K562 (cell line): Measurements from ENCODE around the gene COPE. TPM values are rescaled to one million over a fixed set of nuclear protein-coding genes. Genes with fewer than 3 reads are reported as not detected.

Experiments
- ATAC-seq: fragments of 200-7000 bp; cut with Tn5 transposase; 3 replicates; pipeline ENCODE4 v1.9.1; 2020; ENCODE audit warnings: moderate library complexity
- BruUV-seq: library from RNA; stranded (reverse); fragments of 400-500 nt; replicated peaks from 2 replicates; lab custom pipeline; 2021; lab: Mats Ljungman, UMichigan
- CTCF ChIA-PET: fragments of 300-600 bp; formaldehyde crosslinking; extraction: SDS; loops from one replicate; lab custom pipeline; 2021; ENCODE audit warnings: low intra/inter-chr PET ratio; lab: Yijun Ruan, JAX
- POLR2A ChIA-PET: fragments of 300-600, 350-650 bp; sonication (Branson Sonifier 250); formaldehyde crosslinking; extraction: SDS; loops from one replicate; lab custom pipeline; 2021; ENCODE audit warnings: antibody characterized with exemption, inconsistent platforms; lab: Yijun Ruan, JAX
- DNase-seq, 4 experiments: peaks; one replicate each; pipeline versions ENCODE4 v3.0.0 to v3.0.0-alpha.2; 2011 to 2018; ENCODE audit warnings: low spot score in 3 of 4, mixed read lengths in 3 of 4; ENCODE audit errors: extremely low read depth in 1 of 4
- FAIRE-seq: peaks from 2 replicates; lab custom pipeline; 2011; peaks lifted over from hg19 to GRCh38; lab: Jason Lieb, UNC
- H2AFZ ChIP-seq: 2 replicates; pipeline ENCODE4 v1.6.0; 2011; ENCODE audit warnings: low read depth, low read length, control low read depth, inconsistent platforms
- H3K27ac ChIP-seq: fragments of 200-600 bp; 3 replicates; pipeline ENCODE4 v1.8.0; 2011; ENCODE audit warnings: low read depth, mild to moderate bottlenecking, control low read depth, inconsistent platforms, low read length, moderate library complexity, mixed read lengths; ENCODE audit errors: extremely low read depth
- H3K27me3 ChIP-seq, 2 experiments: fragments of 300-600 bp in 1 of 2; 2 replicates in 1 of 2; 3 replicates in 1 of 2; pipeline versions ENCODE4 v1.6.0 to v1.8.0; 2011; ENCODE audit warnings: inconsistent platforms in 2 of 2, low read length in 2 of 2, mild to moderate bottlenecking in 1 of 2, mixed read lengths in 1 of 2, moderate library complexity in 1 of 2; ENCODE audit not compliant: control insufficient read depth in 2 of 2, insufficient read depth in 2 of 2
- H3K36me3 ChIP-seq: fragments of 300-600 bp; 3 replicates; pipeline ENCODE4 v1.8.0; 2011; ENCODE audit warnings: mild to moderate bottlenecking, low read length, inconsistent platforms; ENCODE audit not compliant: control insufficient read depth, insufficient read depth
- H3K4me1 ChIP-seq, 2 experiments: fragments of 200-600 bp in 1 of 2; replicated peaks in 1 of 2; 2 replicates in 1 of 2; 3 replicates in 1 of 2; pipeline versions ENCODE4 v1.5.1 to v1.8.0; 2011; ENCODE audit warnings: inconsistent platforms in 2 of 2, low read length in 2 of 2, mild to moderate bottlenecking in 1 of 2, mixed read lengths in 1 of 2, moderate library complexity in 1 of 2; ENCODE audit not compliant: control insufficient read depth in 2 of 2, insufficient read depth in 2 of 2
- H3K4me2 ChIP-seq: 2 replicates; pipeline ENCODE4 v1.6.1; 2011; ENCODE audit warnings: low read length, control low read depth, inconsistent platforms, mixed read lengths; ENCODE audit not compliant: insufficient read depth
- H3K4me3 ChIP-seq: fragments of 200-600 bp; sonication (generic), shearing (Covaris generic); 2 replicates; pipeline ENCODE4 v1.5.1; 2016; ENCODE audit warnings: control low read depth, inconsistent platforms
- H3K79me2 ChIP-seq: fragments of 200-600 bp; 3 replicates; pipeline ENCODE4 v1.8.0; 2011; ENCODE audit warnings: low read length, inconsistent platforms; ENCODE audit not compliant: control insufficient read depth, insufficient read depth
- H3K9ac ChIP-seq, 2 experiments: 2 replicates each; pipeline versions ENCODE4 v1.6.0 to v1.6.1; 2011; ENCODE audit warnings: low read depth in 2 of 2, low read length in 2 of 2, control low read depth in 1 of 2, inconsistent platforms in 1 of 2, mild to moderate bottlenecking in 1 of 2, mixed read lengths in 1 of 2; ENCODE audit not compliant: insufficient read depth in 1 of 2
- H3K9me1 ChIP-seq: one replicate; pipeline ENCODE4 v1.6.0; 2011; ENCODE audit warnings: inconsistent platforms, mild to moderate bottlenecking, low read length, moderate library complexity; ENCODE audit not compliant: control insufficient read depth, insufficient read depth
- H3K9me3 ChIP-seq: replicated peaks from 2 replicates; pipeline ENCODE4 v1.5.1; 2011; ENCODE audit warnings: low read depth, low read length, inconsistent platforms; ENCODE audit not compliant: control insufficient read depth, insufficient read depth
- H4K20me1 ChIP-seq: replicated peaks from 2 replicates; pipeline ENCODE4 v1.6.1; 2011; ENCODE audit warnings: low read length, inconsistent platforms, mixed read lengths; ENCODE audit not compliant: control insufficient read depth, insufficient read depth
- L3MBTL2 ChIP-seq: fragments of 450-650 bp; IDR thresholded peaks from 2 replicates; pipeline ENCODE4 v1.6.1; 2016; ENCODE audit warnings: mild to moderate bottlenecking, moderate library complexity
- NCOA6 ChIP-seq: fragments of 450-650 bp; IDR thresholded peaks from 2 replicates; pipeline ENCODE4 v1.6.1; 2017; ENCODE audit warnings: mild to moderate bottlenecking
- PHF8 ChIP-seq: fragments of 200-600 bp; sonication (generic); IDR thresholded peaks from 2 replicates; pipeline ENCODE4 v1.6.1; 2012; ENCODE audit warnings: mixed run types, mild to moderate bottlenecking, inconsistent platforms, low read length, moderate library complexity, borderline replicate concordance
- SAP30 ChIP-seq: fragments of 200-600 bp; sonication (generic); IDR thresholded peaks from 2 replicates; pipeline ENCODE4 v1.6.1; 2012; ENCODE audit warnings: borderline replicate concordance, low read depth, mild to moderate bottlenecking, moderate library complexity, low read length, control low read depth, inconsistent platforms; ENCODE audit not compliant: insufficient read depth, poor library complexity, severe bottlenecking
- SMAD4 ChIP-seq: fragments of 250-450 bp; sonication (Bioruptor Pico); conservative IDR thresholded peaks from 2 replicates; pipeline ENCODE4 v1.8.0; 2021; ENCODE audit warnings: inconsistent platforms, mild to moderate bottlenecking, moderate library complexity
- ZFX ChIP-seq: sonication (generic); formaldehyde crosslinking; IDR thresholded peaks from 2 replicates; pipeline ENCODE4 v1.8.0; 2022; ENCODE audit warnings: mild to moderate bottlenecking, missing genetic modification reagents, moderate library complexity
- ZNF3 ChIP-seq: fragments of 250-450 bp; sonication (Bioruptor Pico); IDR thresholded peaks from 2 replicates; pipeline ENCODE4 v1.5.0; 2021; ENCODE audit warnings: mild to moderate bottlenecking, moderate library complexity
- WGBS: fragments of 100-300 bp; shearing (Covaris generic); methylation state at CpG from one replicate; pipeline ENCODE4 v1.1.6; 2016; ENCODE audit warnings: low coverage, mixed read lengths; ENCODE audit not compliant: insufficient coverage; ENCODE audit errors: missing lambda C conversion rate; 5-methylcytosine and 5-hydroxymethylcytosine counted together
- in situ Hi-C: fragments of 300-500 bp; cut with MboI; formaldehyde crosslinking; loops from 4 replicates; pipeline ENCODE4 v1.15.0; 2018; ENCODE audit warnings: inconsistent platforms, mixed read lengths
- intact Hi-C: fragments of 100-400 bp; cut with micrococcal nuclease; formaldehyde crosslinking; loops from 2 replicates; pipeline ENCODE4 v1.14.2; 2022
- polyA plus RNA-seq, 8 experiments: library from polyadenylated mRNA; depleted of rRNA in 4 of 8; stranded (reverse) in 5 of 8; unstranded in 3 of 8; fragments of >200 nt; fragmentation: Nextera tagmentation in 2 of 8; fragmentation: Illumina TruSeq in 1 of 8; extraction: Ambion mirVana in 2 of 8; extraction: Trizol in 1 of 8; gene quantifications; 2 replicates each; pipeline versions ENCODE4 v1.2.1 to v1.2.3, GENCODE V29; 2011 to 2014; ENCODE audit warnings: inconsistent platforms in 1 of 8, missing spikeins in 1 of 8
- total RNA-seq, 7 experiments: library from RNA; depleted of rRNA in 6 of 7; stranded (reverse); fragments of >200 nt in 6 of 7; fragmentation: Illumina TruSeq in 2 of 7; extraction: Trizol in 2 of 7; gene quantifications; 2 replicates each; pipeline versions ENCODE4 v1.2.1 to v1.2.3, GENCODE V29; 2011 to 2021; ENCODE audit warnings: low replicate concordance in 1 of 7
- TF ChIP-seq, protein P1 (sequence below): IDR thresholded peaks from 2 replicates; pipeline ENCODE4 v1.6.1; 2011; ENCODE audit warnings: borderline replicate concordance, low read depth, mild to moderate bottlenecking, moderate library complexity, low read length; ENCODE audit not compliant: insufficient read depth, poor library complexity, severe bottlenecking
- TF ChIP-seq, protein P2 (sequence below), 2 experiments: fragments of 200-800 bp in 1 of 2; sonication (Bioruptor generic) in 1 of 2; sonication (generic) in 1 of 2; formaldehyde crosslinking in 1 of 2; IDR thresholded peaks in 1 of 2; conservative IDR thresholded peaks in 1 of 2; 2 replicates each; pipeline versions ENCODE4 v1.5.0 to v1.6.1; 2016 to 2020; ENCODE audit warnings: missing compliant biosample characterization in 1 of 2, missing genetic modification characterization in 1 of 2, missing genetic modification reagents in 1 of 2
- TF ChIP-seq, protein P3 (sequence below): fragments of 450-650 bp; formaldehyde crosslinking; IDR thresholded peaks from 2 replicates; pipeline ENCODE4 v1.4.0; 2020; ENCODE audit warnings: mild to moderate bottlenecking, moderate library complexity
- TF ChIP-seq, protein P4 (sequence below), 2 experiments: IDR thresholded peaks; 2 replicates each; pipeline ENCODE4 v1.6.1; 2011; ENCODE audit warnings: borderline replicate concordance in 1 of 2, control low read depth in 1 of 2, low read depth in 1 of 2, low read length in 1 of 2, mild to moderate bottlenecking in 1 of 2, mixed read lengths in 1 of 2, moderate library complexity in 1 of 2; ENCODE audit not compliant: insufficient read depth in 1 of 2, insufficient read length in 1 of 2, poor library complexity in 1 of 2, severe bottlenecking in 1 of 2; ENCODE audit errors: extremely low read depth in 1 of 2

Gene COPE
- total and polyA plus RNA-seq, 9 of the 15 experiments (the other 6 are each of a cell fraction or from before 2014, with no cell fraction given) = 5.8 to 273 (median 147) TPM

DNA sequence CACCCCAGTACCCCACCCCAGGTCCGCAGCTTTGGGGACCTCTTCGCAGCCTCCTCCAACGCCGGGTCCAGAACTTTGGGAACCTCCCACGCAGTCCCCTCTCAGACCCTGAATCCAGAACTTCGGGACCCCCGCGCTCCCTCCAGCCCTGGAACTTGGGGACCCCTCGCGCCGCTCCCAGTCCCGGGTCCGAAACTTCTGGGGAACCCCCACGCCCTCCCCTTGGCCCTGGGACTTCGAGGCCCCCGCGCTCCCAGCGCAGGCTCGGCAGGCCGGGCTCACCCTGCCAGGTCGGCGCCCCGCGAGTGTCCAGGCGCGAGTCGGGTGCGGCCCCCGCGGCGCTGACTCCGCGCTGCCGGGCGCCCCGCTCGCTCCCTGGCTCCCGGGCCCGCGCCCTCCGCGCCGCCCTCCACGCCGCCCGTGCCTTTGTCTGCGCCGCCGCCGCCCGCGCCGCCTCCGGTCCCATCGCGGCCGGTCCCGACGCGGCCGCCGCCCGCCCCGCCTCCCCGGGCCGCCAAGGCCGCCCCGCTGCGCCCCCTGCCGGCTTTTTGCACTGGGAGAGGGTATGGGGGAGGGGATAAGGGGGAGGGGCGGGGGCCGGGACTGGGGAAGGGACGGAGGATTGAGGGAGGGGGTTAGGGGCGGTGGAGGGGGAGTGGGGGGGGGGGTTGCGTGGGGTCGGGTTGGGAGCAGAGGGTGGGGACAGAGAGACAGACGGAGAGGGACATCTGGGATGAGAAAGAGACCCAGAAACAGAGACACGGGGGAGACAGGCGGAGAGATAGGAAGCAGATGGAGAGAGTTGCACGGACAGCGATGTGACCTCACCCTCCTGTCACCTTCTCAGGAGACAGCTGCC, 21.8 kb upstream of the COPE start, which contains the start of gene HOMER3:
Gene HOMER3, minus strand, starts transcription at position 449 of the 859 bp plus-strand sequence. CDS start 2,235 bp downstream, outside the sequence.
- H3K9me1 ChIP-seq = peaks cover 5% of the 10 kb centered on the region
- peak within 1 kb of the TSS; percentile 38 for H3K4me3 ChIP-seq
- intact Hi-C loops = loop anchor here (5.0 kb wide), 1 partner anchor 46 kb away; no protein-coding TSS in a partner anchor
- peaks cover 0 to 8% of the 10 kb centered on the region in 2 experiments; a peak in 1 of 5 replicates for H3K27me3 ChIP-seq
- CTCF ChIA-PET = interaction anchor here (2.0 kb wide), 1 partner anchor 46 kb away, joined by 5 read pairs; no protein-coding TSS in a partner anchor
- peaks cover 5% of the 10 kb centered on the region; the same call in 1 of the 2 replicates for H4K20me1 ChIP-seq
- peak within 1 kb of the TSS in 1 of 2 experiments; percentile 90; a peak in 3 of 4 replicates for H3K9ac ChIP-seq
- FAIRE-seq (no peak), DNase-seq (peak; percentile 85 to 95 (median 94)), ATAC-seq (peak; percentile 91)
- H3K79me2 ChIP-seq = no peaks in the 10 kb centered on the region
- peaks cover 3 to 18% of the 10 kb centered on the region in 2 experiments; a peak in 4 of 5 replicates for H3K4me1 ChIP-seq
- peak within 1 kb of the TSS; percentile 53 for H3K4me2 ChIP-seq
- no TSS peak for BruUV-seq
- no peaks in the 10 kb centered on the region for H3K36me3 ChIP-seq
- WGBS = 3% methylated on average over 37 of the region's 81 CpGs
- POLR2A ChIA-PET = interaction anchor here (1.0 kb wide), 1 partner anchor 12 kb away, joined by 3 read pairs; no protein-coding TSS in a partner anchor
- H3K9me3 ChIP-seq = no peaks in the 10 kb centered on the region
- in situ Hi-C loops = no loop called here
- peak within 1 kb of the TSS; percentile 81 for H2AFZ ChIP-seq
- no peak within 1 kb of the TSS for H3K27ac ChIP-seq
- TF ChIP-seq L3MBTL2 = peak; percentile 81
- TF ChIP-seq, protein P1, sequence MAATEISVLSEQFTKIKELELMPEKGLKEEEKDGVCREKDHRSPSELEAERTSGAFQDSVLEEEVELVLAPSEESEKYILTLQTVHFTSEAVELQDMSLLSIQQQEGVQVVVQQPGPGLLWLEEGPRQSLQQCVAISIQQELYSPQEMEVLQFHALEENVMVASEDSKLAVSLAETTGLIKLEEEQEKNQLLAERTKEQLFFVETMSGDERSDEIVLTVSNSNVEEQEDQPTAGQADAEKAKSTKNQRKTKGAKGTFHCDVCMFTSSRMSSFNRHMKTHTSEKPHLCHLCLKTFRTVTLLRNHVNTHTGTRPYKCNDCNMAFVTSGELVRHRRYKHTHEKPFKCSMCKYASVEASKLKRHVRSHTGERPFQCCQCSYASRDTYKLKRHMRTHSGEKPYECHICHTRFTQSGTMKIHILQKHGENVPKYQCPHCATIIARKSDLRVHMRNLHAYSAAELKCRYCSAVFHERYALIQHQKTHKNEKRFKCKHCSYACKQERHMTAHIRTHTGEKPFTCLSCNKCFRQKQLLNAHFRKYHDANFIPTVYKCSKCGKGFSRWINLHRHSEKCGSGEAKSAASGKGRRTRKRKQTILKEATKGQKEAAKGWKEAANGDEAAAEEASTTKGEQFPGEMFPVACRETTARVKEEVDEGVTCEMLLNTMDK = peak; percentile 59
- TF ChIP-seq SAP30 = peak; percentile 56
- TF ChIP-seq SMAD4 (CRISPR knock-in tag) = peak; percentile 68
- TF ChIP-seq NCOA6 = no peak
- TF ChIP-seq ZFX = peak; percentile 51; the same call in 1 of the 2 replicates
- TF ChIP-seq, protein P2, sequence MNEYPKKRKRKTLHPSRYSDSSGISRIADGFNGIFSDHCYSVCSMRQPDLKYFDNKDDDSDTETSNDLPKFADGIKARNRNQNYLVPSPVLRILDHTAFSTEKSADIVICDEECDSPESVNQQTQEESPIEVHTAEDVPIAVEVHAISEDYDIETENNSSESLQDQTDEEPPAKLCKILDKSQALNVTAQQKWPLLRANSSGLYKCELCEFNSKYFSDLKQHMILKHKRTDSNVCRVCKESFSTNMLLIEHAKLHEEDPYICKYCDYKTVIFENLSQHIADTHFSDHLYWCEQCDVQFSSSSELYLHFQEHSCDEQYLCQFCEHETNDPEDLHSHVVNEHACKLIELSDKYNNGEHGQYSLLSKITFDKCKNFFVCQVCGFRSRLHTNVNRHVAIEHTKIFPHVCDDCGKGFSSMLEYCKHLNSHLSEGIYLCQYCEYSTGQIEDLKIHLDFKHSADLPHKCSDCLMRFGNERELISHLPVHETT (CRISPR knock-in tag; conservative IDR thresholded peaks at IDR 0.05 in 1 of 2, IDR thresholded peaks at IDR 0.05 in 1 of 2) = peak in 1 of 2 experiments; percentile 76; a peak in 2 of 4 replicates
- TF ChIP-seq, protein P3, sequence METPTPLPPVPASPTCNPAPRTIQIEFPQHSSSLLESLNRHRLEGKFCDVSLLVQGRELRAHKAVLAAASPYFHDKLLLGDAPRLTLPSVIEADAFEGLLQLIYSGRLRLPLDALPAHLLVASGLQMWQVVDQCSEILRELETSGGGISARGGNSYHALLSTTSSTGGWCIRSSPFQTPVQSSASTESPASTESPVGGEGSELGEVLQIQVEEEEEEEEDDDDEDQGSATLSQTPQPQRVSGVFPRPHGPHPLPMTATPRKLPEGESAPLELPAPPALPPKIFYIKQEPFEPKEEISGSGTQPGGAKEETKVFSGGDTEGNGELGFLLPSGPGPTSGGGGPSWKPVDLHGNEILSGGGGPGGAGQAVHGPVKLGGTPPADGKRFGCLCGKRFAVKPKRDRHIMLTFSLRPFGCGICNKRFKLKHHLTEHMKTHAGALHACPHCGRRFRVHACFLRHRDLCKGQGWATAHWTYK = 0 out of 2 replicates have a peak, but pooled peaks have one; percentile 31
- TF ChIP-seq, protein P4, sequence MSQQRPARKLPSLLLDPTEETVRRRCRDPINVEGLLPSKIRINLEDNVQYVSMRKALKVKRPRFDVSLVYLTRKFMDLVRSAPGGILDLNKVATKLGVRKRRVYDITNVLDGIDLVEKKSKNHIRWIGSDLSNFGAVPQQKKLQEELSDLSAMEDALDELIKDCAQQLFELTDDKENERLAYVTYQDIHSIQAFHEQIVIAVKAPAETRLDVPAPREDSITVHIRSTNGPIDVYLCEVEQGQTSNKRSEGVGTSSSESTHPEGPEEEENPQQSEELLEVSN (IDR thresholded peaks at IDR 0.05; ENCODE audit: borderline replicate concordance in 1 of 2, extremely low read depth in 1 of 2, insufficient read depth in 1 of 2, insufficient read length in 1 of 2, low read depth in 1 of 2, low read length in 1 of 2, poor library complexity in 1 of 2, severe bottlenecking in 1 of 2) = peak; percentile 48 to 77
- no peak for TF ChIP-seq ZNF3 (CRISPR knock-in tag)
- peak; percentile 51; the same call in 1 of the 2 replicates for TF ChIP-seq PHF8
